HG02840 (cell line): ENCODE measurements around the gene CDH18.
"Not testable (repeated sequence)": the region's sequence is repeated elsewhere in the genome, so short reads cannot be mapped to it uniquely, and the experiment has no call there.

Source experiments
- ATAC-seq: cut with Tn5 transposase; IDR thresholded peaks from one replicate; pipeline ENCODE4 v1.9.1; 2021; ENCODE audit warnings: mild to moderate bottlenecking, moderate library complexity, moderate number of reproducible peaks; ENCODE audit not compliant: unreplicated experiment, low FRiP score

Gene CDH18

GRCh38 chr5:19865336-19866089 lies 122.5 kb downstream of the CDH18 start:
- ATAC-seq, result no peak

GRCh38 chr5:19862711-19863110 lies 125.3 kb downstream of the CDH18 start:
- ATAC-seq, result no peak

- no peak for ATAC-seq
Observed at GRCh38 chr5:19859020-19859419, 129.0 kb downstream of the CDH18 start.

- no peak for ATAC-seq
Observed at GRCh38 chr5:19855931-19856330, 132.1 kb downstream of the CDH18 start.

- ATAC-seq, result no peak
Observed at GRCh38 chr5:19855453-19855852, 132.5 kb downstream of the CDH18 start.

GRCh38 chr5:19855031-19855430 lies 133.0 kb downstream of the CDH18 start:
- ATAC-seq, result no peak

GRCh38 chr5:19853616-19854240 lies 134.3 kb downstream of the CDH18 start:
- no peak for ATAC-seq

DNA sequence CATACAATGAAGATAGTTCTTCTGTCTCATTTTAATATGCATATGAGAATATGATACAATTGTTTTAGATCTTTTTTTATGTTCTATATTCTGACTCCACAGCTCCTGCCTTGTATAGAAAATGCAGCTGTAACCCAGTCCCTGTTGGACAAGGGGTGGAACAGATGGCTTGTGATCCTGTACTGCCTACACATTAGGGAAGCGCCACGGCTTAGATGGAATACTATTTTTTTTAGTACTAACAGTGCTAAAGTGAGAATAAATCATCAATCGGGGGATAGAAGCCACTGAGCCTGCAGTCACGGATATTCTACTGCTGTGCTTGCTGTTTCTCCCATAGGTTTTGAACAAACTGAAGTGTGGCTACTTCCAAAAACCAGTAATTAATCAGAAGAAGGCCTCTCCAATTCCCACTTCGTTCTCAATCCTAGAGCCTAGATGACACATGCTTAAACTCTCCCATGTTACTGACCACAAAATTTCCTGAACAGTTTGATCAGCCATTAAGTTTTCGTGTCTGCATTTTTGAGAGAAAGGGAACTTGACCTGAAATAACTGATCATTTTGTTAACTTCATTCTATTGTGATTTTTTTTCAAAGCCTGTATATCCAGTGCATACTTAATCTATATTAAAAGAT lies 150.3 kb downstream of the CDH18 start:
- no peak for ATAC-seq

DNA sequence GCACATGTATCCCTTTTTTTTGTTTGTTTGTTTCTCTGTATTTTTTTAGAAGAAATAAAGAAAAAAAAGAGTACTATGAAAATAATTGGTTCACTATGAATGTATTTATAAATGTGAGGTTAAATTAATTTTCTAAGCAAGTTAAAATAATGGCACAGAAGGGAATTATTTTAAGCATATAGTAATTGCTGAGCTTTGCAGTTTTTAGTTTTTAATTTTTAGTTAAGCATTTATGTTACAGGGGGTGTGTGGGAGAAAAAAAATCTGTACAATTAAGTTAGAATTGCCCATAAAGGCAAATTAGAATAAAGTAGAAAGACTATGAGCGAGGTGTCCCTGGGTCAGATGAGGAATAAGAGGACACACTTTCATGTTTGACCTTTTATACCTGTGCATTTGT lies 152.6 kb downstream of the CDH18 start:
- ATAC-seq, result no peak

GRCh38 chr5:19812720-19813119 lies 175.3 kb downstream of the CDH18 start:
- not testable (repeated sequence) for ATAC-seq

DNA sequence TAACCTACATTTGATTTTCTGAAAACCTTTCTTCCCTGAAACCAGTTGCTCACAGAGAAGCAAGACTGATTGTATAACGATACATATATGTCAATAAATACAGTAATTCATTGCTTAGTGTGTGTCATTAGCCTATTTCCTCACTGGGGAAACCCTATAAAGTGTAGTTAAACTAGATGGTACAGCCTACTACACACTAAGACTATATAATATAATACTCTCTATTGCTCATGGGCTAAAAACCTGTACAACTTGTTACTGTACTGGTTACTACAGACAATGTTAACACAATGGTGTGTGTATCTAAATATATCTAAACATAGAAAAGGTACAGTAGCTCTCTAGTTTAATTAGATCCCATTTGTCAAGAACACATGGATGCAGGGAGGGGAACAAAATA lies 181.2 kb downstream of the CDH18 start:
- no peak for ATAC-seq

- no peak for ATAC-seq
Observed at GRCh38 chr5:19802686-19803085, 185.3 kb downstream of the CDH18 start.

DNA sequence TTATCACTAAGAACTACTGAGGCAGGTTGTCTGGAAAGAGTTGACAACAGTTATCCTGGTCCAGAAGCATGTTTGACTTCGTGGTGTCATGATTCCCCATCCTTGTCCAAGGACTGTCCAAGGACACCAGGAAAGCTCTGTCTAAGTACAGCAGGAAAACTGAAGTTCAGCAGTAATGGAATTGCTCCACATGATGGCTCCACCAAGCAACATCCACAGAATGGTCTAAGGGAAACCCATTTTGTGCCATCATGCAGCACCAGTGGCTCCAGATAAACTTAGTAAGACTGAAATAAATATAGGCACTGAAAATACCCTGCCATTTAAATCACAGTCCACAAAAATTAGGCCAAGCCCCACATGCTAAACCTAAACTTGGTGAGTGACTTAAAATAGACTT lies 192.8 kb downstream of the CDH18 start:
- ATAC-seq, result no peak

- ATAC-seq, result no peak
Observed at GRCh38 chr5:19790829-19791466, 197.1 kb downstream of the CDH18 start.

- no peak for ATAC-seq
Observed at GRCh38 chr5:19782566-19782965, 205.4 kb downstream of the CDH18 start.

- ATAC-seq, result no peak
Observed at GRCh38 chr5:19777363-19777762, 210.6 kb downstream of the CDH18 start.

- ATAC-seq, result not testable (repeated sequence)
Observed at GRCh38 chr5:19776886-19777285, 211.1 kb downstream of the CDH18 start.

GRCh38 chr5:19771174-19771835 lies 216.7 kb downstream of the CDH18 start:
- no peak for ATAC-seq

- no peak for ATAC-seq
Observed at GRCh38 chr5:19770396-19770795, 217.6 kb downstream of the CDH18 start.

DNA sequence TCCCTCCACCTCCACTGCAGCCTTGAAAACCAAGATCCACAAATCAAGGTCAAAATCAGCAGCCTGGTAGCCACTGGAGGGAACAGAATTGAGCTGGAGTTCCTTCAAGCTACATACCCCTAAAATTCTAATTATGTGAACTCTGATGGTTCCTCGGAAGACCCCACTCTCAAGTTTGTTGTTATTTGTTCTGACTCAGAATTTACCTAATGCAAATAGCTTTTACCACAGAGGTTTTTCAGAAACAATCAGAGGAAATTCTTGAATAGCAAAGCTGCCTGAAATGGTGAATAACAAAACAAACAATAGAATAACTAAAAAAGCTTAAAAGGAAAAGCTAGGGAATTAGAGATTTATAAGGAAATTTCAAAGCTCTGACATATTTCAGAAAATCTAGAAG lies 220.0 kb downstream of the CDH18 start:
- ATAC-seq, result no peak

DNA sequence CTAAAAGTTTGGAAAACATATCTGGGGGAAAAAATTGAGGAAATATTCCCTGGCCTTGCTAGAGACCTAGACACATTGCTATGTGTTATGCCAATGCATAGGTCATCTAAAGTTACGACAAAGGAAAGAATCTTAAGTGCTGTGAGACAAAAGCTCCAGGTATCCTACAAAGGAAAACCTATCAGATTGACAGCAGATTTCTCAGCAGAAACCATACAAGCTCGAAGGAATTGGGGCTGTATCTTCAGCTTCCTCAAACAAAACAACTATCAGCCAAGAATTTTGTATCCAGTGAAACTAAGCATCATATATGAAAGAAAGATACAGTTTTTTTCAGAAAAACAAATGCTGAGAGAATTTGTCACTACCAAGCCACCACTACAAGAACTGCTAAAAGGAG lies 234.4 kb downstream of the CDH18 start:
- ATAC-seq, result no peak
